ENCODE results near the gene INO80.

DNA sequence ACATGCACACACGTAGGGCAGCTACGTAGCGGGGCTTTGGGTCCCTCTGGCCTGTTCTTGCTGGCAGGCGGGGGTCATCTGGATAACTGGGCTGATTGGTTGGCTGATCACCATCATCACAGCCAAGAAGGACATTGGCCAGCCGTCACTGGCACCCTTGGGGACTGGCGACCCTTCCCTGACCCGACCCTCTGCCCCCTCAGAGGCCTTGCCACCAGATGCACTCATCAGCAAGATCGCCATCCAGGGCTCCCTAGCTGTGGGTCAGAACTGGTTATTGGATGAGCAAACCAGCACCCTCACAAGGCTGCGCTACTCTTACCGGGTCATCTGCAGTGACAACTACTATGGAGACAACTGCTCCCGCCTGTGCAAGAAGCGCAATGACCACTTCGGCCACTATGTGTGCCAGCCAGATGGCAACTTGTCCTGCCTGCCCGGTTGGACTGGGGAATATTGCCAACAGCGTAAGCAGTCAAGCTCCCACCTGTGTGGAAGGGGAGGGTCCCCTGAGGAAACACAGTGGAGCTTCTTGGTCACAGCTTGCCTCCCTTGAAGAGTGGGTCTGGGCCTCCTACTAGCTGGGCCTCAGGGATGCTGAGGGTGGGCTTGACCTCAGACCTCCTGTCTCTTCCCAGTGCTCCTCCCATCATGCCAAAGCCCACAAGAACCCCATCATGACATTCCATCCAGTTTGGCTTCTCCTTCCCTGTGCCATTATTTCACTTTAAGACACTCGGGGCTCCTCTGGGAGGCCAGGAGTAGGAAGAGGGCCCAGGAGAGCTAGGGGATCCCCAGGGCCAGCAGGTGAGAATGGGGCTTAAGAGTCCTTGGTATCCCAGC is 184.6 kb downstream of the INO80 start:
- TF ChIP-seq, protein P1, sequence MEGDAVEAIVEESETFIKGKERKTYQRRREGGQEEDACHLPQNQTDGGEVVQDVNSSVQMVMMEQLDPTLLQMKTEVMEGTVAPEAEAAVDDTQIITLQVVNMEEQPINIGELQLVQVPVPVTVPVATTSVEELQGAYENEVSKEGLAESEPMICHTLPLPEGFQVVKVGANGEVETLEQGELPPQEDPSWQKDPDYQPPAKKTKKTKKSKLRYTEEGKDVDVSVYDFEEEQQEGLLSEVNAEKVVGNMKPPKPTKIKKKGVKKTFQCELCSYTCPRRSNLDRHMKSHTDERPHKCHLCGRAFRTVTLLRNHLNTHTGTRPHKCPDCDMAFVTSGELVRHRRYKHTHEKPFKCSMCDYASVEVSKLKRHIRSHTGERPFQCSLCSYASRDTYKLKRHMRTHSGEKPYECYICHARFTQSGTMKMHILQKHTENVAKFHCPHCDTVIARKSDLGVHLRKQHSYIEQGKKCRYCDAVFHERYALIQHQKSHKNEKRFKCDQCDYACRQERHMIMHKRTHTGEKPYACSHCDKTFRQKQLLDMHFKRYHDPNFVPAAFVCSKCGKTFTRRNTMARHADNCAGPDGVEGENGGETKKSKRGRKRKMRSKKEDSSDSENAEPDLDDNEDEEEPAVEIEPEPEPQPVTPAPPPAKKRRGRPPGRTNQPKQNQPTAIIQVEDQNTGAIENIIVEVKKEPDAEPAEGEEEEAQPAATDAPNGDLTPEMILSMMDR (IDR thresholded peaks at IDR 0.05) = no peak
- TF ChIP-seq POLR2A (IDR thresholded peaks at IDR 0.05) = no peak
- no peak for TF ChIP-seq POLR2AphosphoS5 (IDR thresholded peaks at IDR 0.05)
- TF ChIP-seq EP300 (IDR thresholded peaks at IDR 0.05) = no peak

Measured in upper lobe of left lung (tissue), 4 donors.